Measurements from ENCODE around the gene VARS1.

GRCh38 chr6:31811645-31812044 is 16.1 kb upstream of the VARS1 start:
- TF ChIP-seq CTCF (IDR thresholded peaks at IDR 0.05), result no peak
- TF ChIP-seq POLR2A (IDR thresholded peaks at IDR 0.05), result no peak
